GM18508 (cell line): Measurements from ENCODE around the gene CRYGN.

ENCODE experiments used
- ATAC-seq: cut with Tn5 transposase; IDR thresholded peaks from one replicate; pipeline ENCODE4 v1.9.1; 2021; ENCODE audit warnings: moderate number of reproducible peaks; ENCODE audit not compliant: insufficient read depth, unreplicated experiment

The CRYGN gene

DNA sequence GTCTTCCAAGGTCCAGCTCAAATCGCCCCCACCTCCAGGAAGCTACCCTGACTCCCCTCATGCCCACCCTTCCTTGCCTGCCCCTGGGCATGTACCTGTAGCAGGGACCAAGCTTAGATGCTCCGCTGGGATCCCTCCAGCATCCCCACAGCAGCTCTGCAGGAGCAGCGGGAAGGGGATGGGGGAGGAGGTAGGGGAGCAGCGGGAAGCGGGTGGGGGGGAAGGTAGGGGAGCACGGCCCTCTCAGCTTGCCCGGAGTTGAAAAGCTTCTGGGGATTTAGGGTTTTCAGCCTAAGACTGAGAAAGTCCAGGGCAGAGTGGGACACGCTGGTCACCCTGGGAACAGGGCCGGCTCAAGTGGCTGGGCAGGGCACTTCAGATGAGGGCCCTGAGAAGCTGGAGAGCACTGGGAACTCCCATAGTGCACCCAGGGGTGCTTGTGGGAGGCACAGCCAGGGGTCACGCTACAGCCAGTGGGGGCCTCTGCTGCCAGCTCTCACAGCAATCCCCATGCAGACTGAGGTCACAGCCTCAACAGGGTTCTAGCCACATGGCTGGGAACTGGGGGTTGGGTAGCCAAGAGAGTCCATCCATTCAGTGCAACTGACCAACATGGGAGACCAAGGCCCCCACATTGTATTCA is 43.5 kb downstream of the CRYGN start:
- ATAC-seq, result no peak

DNA sequence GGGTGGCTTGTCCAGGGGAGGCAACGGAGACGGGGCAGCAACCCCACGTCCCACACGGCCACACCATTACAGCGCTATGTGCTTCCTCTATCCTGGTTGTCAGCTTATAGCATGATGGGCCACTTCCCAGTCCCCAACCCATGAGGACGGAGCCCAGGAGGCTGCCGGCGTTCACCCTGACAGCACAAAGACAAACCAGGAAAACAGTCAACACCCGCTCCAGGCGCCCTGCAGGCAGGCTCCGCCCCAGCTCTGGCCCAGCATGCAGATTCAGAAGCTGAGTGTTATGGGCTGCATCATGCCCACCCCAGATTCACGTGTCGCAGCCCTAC is 44.9 kb downstream of the CRYGN start:
- ATAC-seq, result no peak

DNA sequence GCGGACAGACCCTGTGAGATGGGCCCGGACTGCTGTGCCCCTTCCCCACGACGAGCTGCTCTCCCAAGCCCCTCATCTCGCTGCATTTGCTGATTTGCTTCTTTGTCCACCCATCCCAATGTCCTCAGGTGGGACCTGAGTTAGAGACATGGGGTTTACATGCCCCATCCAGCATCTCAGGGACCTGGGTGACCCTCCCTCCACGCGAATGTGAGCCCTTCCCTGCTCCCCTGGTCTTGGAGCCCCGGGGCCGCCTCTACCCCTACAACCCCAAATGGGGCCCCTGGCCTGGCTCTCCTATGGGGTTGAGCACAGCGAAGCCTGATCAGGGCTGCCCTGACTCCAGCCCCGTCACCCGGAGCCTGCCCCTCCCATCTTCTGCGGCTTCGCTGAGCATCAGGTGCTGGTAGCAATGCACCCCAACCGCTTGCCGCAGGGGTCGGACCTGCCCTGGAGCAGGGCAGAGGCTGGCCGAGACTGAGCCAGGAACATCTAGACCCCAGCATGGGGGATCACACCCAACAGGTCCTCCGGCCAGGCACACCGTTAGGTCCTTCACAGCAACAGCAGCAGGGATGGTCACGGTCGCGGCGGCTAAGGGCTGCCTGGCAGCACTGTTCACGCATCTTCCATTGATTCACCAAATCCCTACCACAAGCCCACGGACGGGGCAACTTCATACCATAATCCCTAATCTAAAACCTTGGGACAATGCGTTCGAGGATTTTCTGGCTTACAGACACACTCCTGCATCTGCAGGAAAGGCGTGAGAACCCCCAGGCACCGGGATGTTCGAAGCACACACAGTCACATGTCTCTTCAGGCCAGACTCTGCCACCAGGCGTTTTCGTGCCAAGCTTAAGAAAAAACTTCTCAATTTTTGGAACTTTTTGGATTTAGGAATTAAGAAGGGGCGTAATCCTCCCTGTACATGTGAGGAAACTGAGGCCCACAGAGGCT is 45.6 kb downstream of the CRYGN start:
- no peak for ATAC-seq

DNA sequence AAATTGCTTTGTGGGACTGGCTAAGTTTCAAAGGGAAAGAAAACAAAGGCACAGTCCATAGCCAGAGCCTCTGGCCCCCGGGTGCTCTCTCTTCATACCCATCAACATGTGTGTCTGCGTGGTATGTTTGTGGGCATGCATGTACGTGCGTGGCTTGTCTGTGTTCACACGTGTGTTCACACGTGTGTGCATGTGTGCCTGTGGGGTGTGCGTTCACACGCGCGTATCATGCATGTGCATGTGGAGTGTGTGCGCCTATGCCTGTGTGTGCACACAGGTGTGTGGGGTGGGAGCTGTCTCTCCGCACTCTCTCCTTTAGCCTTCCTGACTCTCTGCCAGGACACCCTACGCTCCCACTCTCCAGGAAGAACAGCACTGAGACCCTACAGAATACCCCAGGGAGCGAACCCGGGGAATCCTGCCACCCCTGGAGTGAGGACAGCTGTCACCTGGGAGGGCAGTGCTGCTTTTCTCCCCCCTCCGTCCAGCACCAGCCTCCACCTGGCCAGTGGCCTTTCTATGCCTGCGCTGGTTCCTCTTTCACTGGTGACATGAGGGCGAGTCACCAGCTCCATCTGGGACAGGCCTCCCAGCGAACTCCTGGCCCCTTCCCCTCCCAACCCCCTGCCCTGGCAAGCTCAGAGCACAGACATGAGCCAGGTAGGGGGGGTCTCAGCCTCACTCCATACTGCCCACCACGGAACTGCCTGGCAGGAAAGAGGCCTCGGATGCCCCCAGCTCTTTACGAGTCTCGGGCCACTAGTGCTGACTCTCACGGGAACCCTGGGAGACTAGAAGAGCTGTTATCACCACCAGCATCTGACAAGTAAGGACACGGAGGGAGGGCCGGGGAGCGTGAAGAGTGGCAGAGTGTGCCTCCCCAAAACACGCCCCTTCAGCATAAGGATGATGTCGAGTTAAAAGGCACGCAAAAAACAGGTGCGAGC is 46.6 kb downstream of the CRYGN start:
- ATAC-seq, result no peak

DNA sequence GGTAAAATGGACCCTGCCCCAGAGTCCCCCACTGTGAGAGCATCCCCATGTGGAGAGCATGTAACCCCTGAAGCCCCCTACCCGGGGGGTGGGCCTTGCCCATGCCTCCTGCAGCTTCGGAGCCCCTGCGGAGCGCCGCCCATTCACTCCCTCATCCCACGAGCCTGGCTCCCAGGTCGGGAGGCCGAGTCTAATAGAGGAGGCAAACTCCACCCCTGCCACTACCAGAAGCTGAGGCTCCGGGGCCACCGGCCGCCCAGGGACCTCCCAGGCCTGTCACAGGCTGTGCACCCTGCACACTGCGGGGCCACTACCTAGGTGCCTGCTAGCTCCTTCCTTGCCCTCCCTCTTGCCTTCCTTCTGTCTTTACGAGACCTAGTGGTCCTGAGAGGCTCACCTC is 47.5 kb downstream of the CRYGN start:
- ATAC-seq, result no peak

DNA sequence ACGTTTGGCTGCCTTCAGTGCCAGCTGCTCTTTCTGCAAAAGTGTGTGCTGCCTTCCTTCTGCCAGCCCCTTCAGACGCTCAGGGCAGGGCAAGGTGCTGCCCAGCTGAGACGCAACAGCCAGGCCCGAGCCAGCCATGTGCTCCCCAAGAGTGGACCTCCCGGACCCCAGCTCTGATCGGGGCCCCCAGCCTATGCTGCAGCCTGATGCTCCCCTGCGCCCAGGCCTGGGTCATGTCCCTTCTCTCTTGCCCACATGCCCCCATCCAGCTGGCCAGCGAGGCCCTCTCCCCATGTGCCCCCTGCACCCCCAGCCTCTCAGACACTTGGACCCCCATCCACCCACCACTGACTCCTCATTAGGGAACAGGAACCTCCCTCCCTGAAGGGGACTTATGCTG is 47.9 kb downstream of the CRYGN start:
- no peak for ATAC-seq

DNA sequence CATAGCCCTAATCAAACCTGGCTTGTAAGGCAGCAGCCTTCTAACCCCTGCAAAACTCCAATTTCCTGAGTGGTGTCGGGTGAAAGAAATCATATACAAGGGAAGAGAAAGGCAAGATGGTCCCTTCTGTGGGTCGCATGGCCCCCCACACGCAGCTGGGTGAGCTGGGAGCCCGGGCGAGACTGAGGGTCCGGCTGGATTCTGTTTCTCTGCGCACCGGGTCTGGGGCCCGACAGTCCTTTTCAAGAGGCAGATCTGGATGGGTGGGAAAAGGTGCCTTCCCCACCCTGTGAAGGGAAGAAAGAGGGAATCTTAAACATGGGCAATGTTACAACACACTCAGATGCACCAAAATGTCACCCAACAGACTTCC is 48.6 kb downstream of the CRYGN start:
- no peak for ATAC-seq

DNA sequence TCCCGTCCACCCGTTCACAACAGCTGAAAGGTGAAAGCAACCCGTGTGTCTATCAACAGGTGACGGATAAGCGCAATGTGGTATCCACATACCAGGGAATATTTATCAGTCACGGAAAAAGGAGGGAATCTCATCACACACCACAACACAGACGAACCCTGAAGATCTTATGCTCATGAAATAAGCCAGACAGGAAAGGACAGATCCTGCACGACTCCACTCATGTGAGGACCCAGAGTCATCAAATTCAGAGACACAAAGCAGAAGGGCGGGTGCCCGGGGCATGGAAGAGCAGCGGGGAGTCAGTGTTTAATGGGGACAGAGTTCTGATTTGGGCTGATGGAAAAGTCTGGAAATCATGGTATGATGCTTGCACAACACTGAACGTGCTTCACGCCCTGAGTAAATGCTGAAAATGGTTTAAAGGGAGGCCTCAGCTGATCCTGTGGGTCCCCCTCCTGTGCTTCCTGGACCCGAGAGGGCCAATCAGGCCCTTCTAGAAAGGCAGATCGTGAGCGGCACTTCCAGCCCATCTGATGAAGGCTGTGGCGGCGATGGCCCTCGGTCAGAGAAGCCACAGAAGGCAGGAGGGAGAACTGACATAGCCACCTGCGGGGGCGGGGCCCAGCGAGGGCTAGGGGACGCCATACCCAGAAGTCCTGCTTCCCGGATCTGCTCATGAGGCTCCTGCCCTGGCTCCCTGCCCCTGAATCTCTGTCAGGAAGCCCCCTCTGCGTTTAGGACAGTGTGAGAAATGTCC is 49.2 kb downstream of the CRYGN start:
- no peak for ATAC-seq

DNA sequence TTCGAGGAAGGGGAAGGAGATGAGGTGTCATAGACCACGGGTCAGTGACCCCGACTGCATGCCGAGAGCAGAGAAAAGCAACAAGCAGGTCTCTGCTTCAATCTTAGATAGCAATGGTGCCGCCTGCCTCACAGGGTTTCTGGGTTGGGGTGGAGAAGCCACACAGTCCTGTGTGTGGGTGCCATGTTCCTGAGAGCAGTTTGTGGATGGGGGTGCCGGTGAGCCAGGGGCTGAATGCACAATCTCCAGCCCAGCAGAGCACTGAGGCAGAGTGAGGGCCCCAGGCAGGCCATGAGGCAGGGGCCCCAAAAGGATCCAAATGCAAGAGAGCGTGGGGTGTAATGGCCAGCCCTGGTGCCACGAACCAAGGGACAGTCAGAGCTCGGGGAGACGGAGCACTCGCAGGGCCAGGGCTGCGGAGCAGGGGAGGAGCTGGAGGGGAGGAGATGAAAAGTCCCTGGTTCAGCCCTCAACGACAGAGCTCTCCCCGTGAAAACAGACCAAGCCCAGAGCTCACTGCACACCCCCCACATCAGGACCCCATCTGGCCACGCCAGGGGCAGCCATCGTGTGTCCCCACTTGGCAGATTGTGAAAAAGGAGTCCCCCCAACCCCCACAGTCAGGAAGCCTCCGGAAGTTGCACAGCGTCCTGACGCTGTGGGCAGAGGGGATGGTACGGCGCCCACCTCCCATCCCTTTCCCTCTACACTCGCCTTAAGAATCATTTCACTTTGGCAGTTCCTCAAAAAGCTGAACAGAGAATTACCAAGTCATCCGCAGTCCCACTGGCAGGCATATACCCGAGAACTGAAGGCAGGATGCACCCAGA is 50.0 kb downstream of the CRYGN start:
- no peak for ATAC-seq

DNA sequence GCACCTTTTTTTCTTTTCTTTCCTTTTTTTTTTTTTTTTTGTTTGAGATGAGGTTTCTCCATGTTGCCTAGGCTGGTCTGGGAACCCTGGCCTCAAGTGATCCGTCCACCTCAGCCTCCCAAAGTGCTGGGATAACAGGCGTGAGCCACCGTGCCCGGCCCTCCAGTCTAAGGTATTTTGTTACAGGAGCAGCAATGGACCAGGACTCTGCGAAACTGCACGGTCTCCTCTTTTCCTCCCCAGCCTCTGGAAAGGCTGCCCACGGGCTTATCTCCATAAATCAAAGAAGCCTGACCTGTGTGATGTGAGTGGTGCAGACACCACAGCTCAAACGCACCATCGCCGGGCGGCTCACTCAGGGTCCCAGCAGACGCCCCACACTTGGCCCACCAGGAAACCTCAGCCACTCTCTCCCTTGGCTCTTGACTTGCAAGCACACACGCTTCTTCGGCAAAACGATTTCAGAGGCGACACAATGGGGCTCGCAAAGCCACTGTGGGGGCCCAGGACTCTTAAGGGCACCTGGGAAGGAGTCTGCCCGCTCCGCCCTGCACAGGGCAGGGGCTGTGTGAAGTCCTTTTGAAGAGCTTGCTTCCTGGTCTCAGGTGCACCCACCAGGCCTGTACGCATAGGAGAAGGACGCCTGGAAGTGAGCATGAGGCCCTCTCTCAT is 50.7 kb downstream of the CRYGN start:
- no peak for ATAC-seq

DNA sequence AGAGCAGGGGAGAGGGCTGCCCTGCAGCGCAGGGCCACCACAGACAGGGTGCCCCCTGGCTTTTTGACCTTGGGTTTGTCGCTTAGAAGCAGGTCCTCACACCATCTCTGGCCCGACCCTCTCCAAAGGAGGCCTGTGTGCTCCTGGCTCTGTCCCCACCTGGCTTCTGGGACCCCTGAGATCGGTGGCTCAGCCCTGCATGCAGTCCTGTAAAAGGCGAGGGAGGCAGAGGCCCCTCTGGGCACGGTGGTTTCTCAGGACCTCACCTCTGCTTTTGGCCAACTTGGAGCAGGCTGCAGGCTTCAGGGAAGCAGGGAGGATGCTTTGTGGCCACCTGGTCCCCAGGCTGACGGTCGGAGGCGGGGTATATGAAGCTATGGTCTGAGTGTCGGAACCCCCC is 51.5 kb downstream of the CRYGN start:
- no peak for ATAC-seq

DNA sequence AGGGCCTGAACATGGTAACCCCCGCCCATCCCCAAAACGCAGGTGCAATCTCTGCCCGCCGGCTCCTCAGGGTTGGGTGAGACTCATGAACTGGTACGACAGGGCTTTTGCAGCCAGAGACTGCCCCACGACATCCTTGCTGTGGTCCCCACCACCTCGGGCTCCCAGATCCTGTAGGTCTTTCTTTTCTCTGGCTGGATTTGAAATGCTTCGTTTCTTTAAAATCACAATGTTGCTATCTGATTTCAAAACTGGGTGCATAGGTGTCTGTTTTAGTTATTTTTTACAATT is 52.0 kb downstream of the CRYGN start:
- no peak for ATAC-seq

DNA sequence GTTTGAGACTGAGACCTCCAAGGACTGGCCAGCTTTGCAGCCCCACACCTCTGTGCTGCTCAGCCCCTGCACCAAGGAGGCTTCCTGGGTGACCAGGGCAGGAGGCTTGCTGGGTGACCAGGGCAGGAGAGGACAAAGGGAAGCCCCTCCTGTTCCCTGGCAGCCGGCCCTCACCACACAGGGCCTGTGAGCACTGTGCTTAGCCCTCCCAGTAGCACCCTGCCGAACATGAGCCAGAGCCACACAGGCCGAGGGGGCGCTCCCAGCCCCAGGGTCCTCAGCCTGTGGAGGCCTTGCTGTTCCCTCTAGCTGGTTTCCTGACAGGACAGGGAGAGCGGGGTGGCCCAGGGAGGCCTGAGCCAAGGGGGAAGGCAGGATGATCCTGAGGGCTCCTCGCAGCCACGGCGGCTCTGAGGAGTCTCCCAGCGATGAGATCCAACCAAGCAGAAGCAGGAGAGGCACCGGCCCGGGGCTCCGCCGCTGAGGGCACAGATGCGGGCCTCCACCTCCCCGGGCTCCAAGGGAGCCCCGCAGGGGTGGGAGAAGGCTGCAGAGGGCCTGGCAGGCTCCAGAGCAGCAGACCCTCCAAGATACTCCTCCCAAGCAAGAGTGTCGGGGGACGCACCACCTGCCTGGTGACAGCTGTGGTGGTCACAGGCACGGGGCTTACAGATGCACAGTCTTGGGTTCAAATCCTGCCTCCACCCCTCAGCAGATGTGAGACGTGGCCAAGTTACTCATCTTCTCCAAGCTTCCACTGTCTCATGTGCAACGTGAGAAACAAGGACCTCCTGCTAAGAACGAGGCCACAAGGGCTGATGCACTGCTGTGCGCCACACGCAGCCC is 52.6 kb downstream of the CRYGN start:
- ATAC-seq, result no peak

DNA sequence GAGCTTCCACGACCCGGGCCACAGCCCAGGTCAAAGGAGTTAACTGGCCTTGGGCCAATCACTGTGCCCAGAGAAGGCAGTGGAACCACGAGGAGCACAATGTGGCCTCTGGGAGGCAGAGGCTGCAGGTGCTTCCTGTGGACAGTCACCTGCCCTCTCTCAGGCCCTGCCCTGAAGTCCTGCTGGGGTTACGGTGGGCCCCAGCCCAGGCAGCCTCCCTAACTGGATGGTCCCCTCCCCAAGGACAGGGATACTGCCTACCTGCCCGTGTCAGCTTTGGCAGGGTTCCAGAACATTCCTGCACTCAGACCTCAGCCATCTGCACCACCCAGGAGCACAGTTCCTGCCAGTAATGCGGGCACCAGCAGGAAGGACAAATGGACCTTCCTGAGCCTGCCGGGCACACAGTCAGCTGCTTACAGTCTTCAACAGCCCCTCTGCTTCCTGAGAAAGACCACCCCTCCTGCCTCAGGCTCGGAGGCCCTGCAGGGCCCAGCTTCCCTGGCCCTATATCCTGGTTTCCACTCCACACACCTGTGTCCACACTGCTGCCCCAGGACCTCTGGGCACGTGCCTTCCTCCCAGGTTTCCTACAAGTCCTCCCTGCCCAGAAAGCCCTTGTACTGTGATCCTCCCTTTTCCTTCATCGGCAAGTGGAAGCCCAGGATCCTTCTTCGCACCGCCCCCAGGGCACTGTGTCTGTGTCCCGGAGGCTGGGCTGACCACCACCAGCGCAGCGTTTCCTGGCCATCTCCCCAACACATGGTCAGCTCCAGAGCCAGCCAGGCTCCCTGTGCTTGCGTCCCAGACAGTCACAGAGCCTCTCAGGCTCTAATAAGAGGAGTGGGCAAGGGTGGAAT is 53.4 kb downstream of the CRYGN start:
- no peak for ATAC-seq

DNA sequence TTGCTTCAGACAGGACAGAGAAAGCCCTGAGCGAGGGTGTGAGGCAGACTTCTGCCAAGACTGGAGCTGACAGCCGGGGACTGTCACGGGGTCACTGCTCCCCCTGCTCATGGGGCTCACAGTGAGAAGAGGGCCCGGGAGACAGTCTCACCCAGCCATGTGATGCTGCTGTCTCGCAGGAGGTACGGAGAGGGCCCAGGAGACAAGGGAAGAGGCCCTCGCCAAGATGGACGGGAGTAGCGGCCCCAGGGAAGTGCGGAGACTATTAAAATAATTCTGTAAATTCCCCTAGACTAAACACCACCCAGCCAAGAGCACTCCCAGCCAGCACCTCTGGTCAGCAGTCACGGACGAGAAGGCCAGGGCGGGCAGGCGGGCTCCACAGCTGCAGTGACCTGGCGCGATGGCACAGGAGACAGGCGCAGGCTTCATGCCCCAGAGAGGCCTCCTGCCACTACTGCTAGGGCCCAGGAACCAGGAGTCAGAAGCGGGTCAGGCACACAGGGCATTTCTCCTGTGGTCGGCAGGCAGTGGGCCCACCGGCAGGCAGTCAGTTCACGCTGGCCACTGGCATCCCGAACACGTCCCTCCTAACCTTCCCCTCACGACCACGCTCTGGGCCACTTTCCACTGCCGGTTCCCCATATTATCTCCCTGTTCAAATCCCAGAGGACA is 54.2 kb downstream of the CRYGN start:
- ATAC-seq, result no peak

DNA sequence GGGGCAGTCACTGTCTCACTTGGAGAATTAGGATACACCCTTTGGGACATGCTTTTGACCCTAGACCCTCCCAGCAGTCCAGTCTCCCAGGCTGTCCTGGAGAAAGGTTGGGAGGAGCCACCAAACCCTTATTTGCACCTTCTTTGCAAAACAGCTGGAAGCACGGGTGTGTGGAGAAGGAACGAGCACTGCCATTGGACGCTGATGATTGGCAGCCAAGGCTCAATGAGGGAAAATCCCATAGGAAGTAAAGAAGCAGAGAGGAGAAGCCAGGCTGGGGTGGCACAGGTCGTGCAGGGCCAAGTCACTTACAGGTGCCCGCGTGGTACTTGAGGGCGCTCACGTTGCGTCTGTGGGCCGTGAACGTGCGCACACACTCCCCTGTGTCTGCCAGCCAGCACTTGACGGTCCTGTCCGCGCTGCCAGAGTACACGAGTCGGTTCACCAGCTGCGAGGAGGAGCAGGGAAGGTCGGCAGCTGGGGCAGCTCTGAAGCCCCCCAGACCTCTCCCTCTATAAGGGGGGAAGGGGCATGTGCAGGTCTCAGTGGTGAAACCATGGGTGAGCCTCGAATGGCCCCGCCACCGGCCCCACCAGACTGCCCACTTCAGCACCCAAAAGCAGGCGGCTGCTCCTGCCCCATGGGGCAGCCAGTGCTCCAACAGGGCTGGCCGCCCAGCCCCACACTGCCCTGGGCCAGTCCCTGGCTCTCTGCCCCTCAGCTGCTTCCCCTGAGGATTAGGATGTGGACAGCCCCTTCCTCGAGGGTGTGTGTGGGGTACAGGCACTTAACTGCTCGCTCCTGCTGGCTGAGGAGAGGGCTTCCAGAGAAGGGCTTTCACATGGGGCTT is 54.9 kb downstream of the CRYGN start:
- ATAC-seq, result no peak
